ENCODE measurements around the gene CENPA. TPM values are rescaled to one million over a fixed set of nuclear protein-coding genes. Genes with fewer than 3 reads are reported as not detected.

Gene CENPA
- total RNA-seq, 1 experiment from 2014 or later, result 55.0 TPM

DNA sequence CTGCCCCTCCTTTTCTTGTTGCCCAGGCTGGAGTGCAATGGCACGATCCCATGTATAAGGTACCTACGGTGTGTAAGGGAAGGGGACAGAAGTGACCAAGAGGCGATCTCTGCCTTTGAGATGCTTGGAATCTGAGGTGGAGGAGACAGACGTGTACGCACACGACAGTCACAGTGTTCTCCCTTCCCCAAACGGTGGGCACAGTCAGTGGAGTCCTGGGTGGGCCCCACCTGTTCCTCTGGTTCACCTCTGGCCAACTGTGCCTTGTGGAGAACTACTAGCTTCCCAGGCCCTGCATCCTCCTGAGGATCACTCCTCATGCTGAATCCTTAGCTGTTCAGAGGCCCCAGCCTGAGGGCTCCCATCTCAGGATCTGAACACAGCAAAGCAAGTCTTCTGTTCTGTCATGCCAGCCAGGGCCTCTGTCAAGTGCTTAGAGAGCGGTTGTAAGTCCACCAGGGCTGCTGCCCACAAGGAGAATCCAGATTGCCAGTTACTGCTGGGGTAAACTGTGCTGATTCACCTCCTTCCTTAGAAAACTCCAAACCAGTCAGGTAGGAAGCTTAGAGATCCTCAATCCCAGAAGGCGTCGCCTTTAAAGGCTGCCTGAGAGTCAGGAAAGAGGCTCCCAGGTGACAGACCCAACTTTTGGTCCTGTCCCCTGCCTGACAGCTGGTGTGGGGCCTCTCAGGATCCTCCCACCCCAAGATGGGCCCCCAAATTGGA, 20.2 kb upstream of the CENPA start:
- Histone ChIP-seq H3K36me3 (ENCODE audit: control insufficient read depth, insufficient read depth, low read length) (peaks cover 6% of the 10 kb centered on the region; the same call in 1 of the 2 replicates), H3K4me3 (ENCODE audit: low read depth in 2 of 2, low read length in 2 of 2) (peak overlapping the region; percentile 98 to 99), H3K27me3 (ENCODE audit: control insufficient read depth, insufficient read depth, low read length) (no peaks in the 10 kb centered on the region), H3K27ac (ENCODE audit: low read length) (peak overlapping the region; percentile 98), H3K4me1 (ENCODE audit: control insufficient read depth, insufficient read depth, low read length) (peaks cover 57% of the 10 kb centered on the region), H3K9me3 (ENCODE audit: control insufficient read depth, insufficient read depth, low read depth, low read length) (no peaks in the 10 kb centered on the region)
- BruUV-seq (replicated peaks), result no TSS peak
- ATAC-seq (no peak), DNase-seq (ENCODE audit: low read depth, low spot score) (no peak)
- ChIA-PET CTCF (no interaction called here), POLR2A (interaction anchor here (0.7 kb wide), 1 partner anchor 356 kb away, joined by 4 read pairs; no protein-coding TSS in a partner anchor)
- in situ Hi-C loops (cut with HindIII; ENCODE audit: low pct_unique_long_range_greater_than_20kb, low sequenced_read_pairs), result no loop called here
- no peak for TF ChIP-seq REST (IDR thresholded peaks at IDR 0.05; ENCODE audit: insufficient read depth in 1 of 2, low read depth in 2 of 2, low read length in 1 of 2)
- TF ChIP-seq SIN3A (IDR thresholded peaks at IDR 0.05; ENCODE audit: borderline replicate concordance, insufficient read depth, low read depth, low read length), result no peak
- TF ChIP-seq, protein P1, sequence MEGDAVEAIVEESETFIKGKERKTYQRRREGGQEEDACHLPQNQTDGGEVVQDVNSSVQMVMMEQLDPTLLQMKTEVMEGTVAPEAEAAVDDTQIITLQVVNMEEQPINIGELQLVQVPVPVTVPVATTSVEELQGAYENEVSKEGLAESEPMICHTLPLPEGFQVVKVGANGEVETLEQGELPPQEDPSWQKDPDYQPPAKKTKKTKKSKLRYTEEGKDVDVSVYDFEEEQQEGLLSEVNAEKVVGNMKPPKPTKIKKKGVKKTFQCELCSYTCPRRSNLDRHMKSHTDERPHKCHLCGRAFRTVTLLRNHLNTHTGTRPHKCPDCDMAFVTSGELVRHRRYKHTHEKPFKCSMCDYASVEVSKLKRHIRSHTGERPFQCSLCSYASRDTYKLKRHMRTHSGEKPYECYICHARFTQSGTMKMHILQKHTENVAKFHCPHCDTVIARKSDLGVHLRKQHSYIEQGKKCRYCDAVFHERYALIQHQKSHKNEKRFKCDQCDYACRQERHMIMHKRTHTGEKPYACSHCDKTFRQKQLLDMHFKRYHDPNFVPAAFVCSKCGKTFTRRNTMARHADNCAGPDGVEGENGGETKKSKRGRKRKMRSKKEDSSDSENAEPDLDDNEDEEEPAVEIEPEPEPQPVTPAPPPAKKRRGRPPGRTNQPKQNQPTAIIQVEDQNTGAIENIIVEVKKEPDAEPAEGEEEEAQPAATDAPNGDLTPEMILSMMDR (IDR thresholded peaks at IDR 0.05), result no peak
- TF ChIP-seq POLR2AphosphoS5 (IDR thresholded peaks at IDR 0.05; ENCODE audit: low read depth, low read length), result no peak
- no peak for TF ChIP-seq TCF7L2 (IDR thresholded peaks at IDR 0.05; ENCODE audit: low read depth, low read length)
- intact Hi-C loops (cut with micrococcal nuclease; ENCODE audit: unreplicated experiment), result no loop called here

GRCh38 chr2:26767129-26767528, 18.7 kb upstream of the CENPA start:
- no TSS peak for BruUV-seq (replicated peaks)
- DNase-seq (ENCODE audit: low read depth, low spot score), result no peak
- H3K4me1 ChIP-seq (ENCODE audit: control insufficient read depth, insufficient read depth, low read length), result peaks cover 66% of the 10 kb centered on the region
- no peak for ATAC-seq
- in situ Hi-C loops (cut with HindIII; ENCODE audit: low pct_unique_long_range_greater_than_20kb, low sequenced_read_pairs), result no loop called here
- H3K9me3 ChIP-seq (ENCODE audit: control insufficient read depth, insufficient read depth, low read depth, low read length), result no peaks in the 10 kb centered on the region
- peaks cover 6% of the 10 kb centered on the region; the same call in 1 of the 2 replicates for H3K36me3 ChIP-seq (ENCODE audit: control insufficient read depth, insufficient read depth, low read length)
- intact Hi-C loops (cut with micrococcal nuclease; ENCODE audit: unreplicated experiment), result no loop called here
- peak overlapping the region; percentile 72 for H3K27ac ChIP-seq (ENCODE audit: low read length)
- peak overlapping the region in 1 of 2 experiments; percentile 24; a peak in 1 of 4 replicates for H3K4me3 ChIP-seq (ENCODE audit: low read depth in 2 of 2, low read length in 2 of 2)
- no peaks in the 10 kb centered on the region for H3K27me3 ChIP-seq (ENCODE audit: control insufficient read depth, insufficient read depth, low read length)
- TF ChIP-seq TCF7L2 (IDR thresholded peaks at IDR 0.05; ENCODE audit: low read depth, low read length) (peak; percentile 82), SIN3A (IDR thresholded peaks at IDR 0.05; ENCODE audit: borderline replicate concordance, insufficient read depth, low read depth, low read length) (no peak)
- ChIA-PET CTCF (no interaction called here), POLR2A (no interaction called here)
